Measurements from ENCODE around the gene PUS7L. TPM values are rescaled to one million over a fixed set of nuclear protein-coding genes. Genes with fewer than 3 reads are reported as not detected.

PUS7L gene
- total and polyA plus RNA-seq, 2 of the 13 experiments (the other 11 are each of a cell fraction or from before 2014, with no cell fraction given) = 6.5 to 37.6 TPM

GRCh38 chr12:43805860-43806736, 47.5 kb upstream of the PUS7L start, which contains the start of gene TWF1:
Gene TWF1 (minus strand): TSS chr12:43806317. CDS start chr12:43806245, 72 bp downstream.
- Histone ChIP-seq H3K27me3 (ENCODE audit: control insufficient read depth in 1 of 2, insufficient read depth in 2 of 2, low read length in 2 of 2) (no peaks in the 10 kb centered on the region), H3K79me2 (ENCODE audit: insufficient read depth, low read length) (peaks cover 26% of the 10 kb centered on the region), H3K36me3 (replicated peaks in 1 of 2; ENCODE audit: control insufficient read depth in 1 of 2, insufficient read depth in 2 of 2, low read length in 2 of 2) (peaks cover 0 to 9% of the 10 kb centered on the region in 2 experiments; a peak in 3 of 5 replicates), H3K9ac (ENCODE audit: insufficient read depth, low read depth, low read length) (peak within 1 kb of the TSS; percentile 98), H3K4me3 (replicated peaks in 1 of 3; ENCODE audit: insufficient read depth in 1 of 3, low read depth in 2 of 3, low read length in 3 of 3) (peak within 1 kb of the TSS; percentile 97 to 100 (median 98)), H3K4me1 (ENCODE audit: insufficient read depth, low read length) (peaks cover 26% of the 10 kb centered on the region), H3K27ac (ENCODE audit: extremely low read length, insufficient read depth, low read length) (peak within 1 kb of the TSS; percentile 96), H3K4me2 (ENCODE audit: low read depth, low read length) (peak within 1 kb of the TSS; percentile 85), H2AFZ (ENCODE audit: low read length) (peak within 1 kb of the TSS; percentile 39), H4K20me1 (ENCODE audit: insufficient read depth, low read length) (no peaks in the 10 kb centered on the region), H3K9me3 (ENCODE audit: low read length) (no peaks in the 10 kb centered on the region)
- intact Hi-C loops (cut with micrococcal nuclease; ENCODE audit: unreplicated experiment) (loop anchor here (1.0 to 5.0 kb wide), 4 partner anchors 29 to 76 kb away; partner anchors contain the start of genes IRAK4, PUS7L and TMEM117), in situ Hi-C loops (cut with HindIII; ENCODE audit: extremely low pct_ligation_motif_present, low pct_unique_long_range_greater_than_20kb) (no loop called here)
- CTCF ChIA-PET (ENCODE audit: low intra/inter-chr PET ratio, low total read pairs) = no interaction called here
- no TSS peak for BruUV-seq (replicated peaks)
- POLR2A ChIA-PET = interaction anchor here (0.6 to 3.2 kb wide), 10 partner anchors 9 to 76 kb away, joined by 3 to 17 read pairs (median 6); partner anchors contain the start of genes IRAK4, PUS7L and TMEM117
- peak; percentile 97 for ATAC-seq
- DNase-seq (ENCODE audit: low spot score) = peak; percentile 62
- 0% methylated on average over 9 of the region's 89 CpGs for WGBS (ENCODE audit: low lambda C conversion rate)
- FAIRE-seq = peak; percentile 44
- TF ChIP-seq ZNF383 (CRISPR knock-in tag; IDR thresholded peaks at IDR 0.05; ENCODE audit: borderline replicate concordance) = no peak
- TF ChIP-seq MXD4 (CRISPR knock-in tag; IDR thresholded peaks at IDR 0.05) = no peak; the same call in 1 of the 2 replicates
- peak; percentile 83 for TF ChIP-seq KMT2A (CRISPR knock-in tag; IDR thresholded peaks at IDR 0.05)
- TF ChIP-seq ZNF460 (CRISPR knock-in tag; IDR thresholded peaks at IDR 0.05; ENCODE audit: borderline replicate concordance) = no peak
- TF ChIP-seq ZNF333 (CRISPR knock-in tag; IDR thresholded peaks at IDR 0.05; ENCODE audit: borderline replicate concordance) = no peak
- TF ChIP-seq MIXL1 (CRISPR knock-in tag; IDR thresholded peaks at IDR 0.05) = no peak
- TF ChIP-seq HNF4G (IDR thresholded peaks at IDR 0.05; ENCODE audit: borderline replicate concordance, low read depth, low read length) = no peak
- TF ChIP-seq HNF4G (CRISPR knock-in tag; IDR thresholded peaks at IDR 0.05; ENCODE audit: borderline replicate concordance, low read depth) = no peak
- no peak for TF ChIP-seq SATB2 (CRISPR knock-in tag; IDR thresholded peaks at IDR 0.05)
- no peak for TF ChIP-seq NCOA5 (CRISPR knock-in tag; IDR thresholded peaks at IDR 0.05)
- TF ChIP-seq ZNF589 (CRISPR knock-in tag; conservative IDR thresholded peaks at IDR 0.05) = no peak
- no peak for TF ChIP-seq ZNF329 (CRISPR knock-in tag; IDR thresholded peaks at IDR 0.05; ENCODE audit: low read depth)
- no peak for TF ChIP-seq FUBP1 (CRISPR knock-in tag; IDR thresholded peaks at IDR 0.05; ENCODE audit: borderline replicate concordance)
- TF ChIP-seq RERE (CRISPR knock-in tag; IDR thresholded peaks at IDR 0.05; ENCODE audit: low read depth) = no peak
- TF ChIP-seq BORCS8-MEF2B (CRISPR knock-in tag; IDR thresholded peaks at IDR 0.05) = no peak; the same call in 1 of the 2 replicates
- peak; percentile 77; the same call in 1 of the 2 replicates for TF ChIP-seq SPEN (CRISPR knock-in tag; IDR thresholded peaks at IDR 0.05; ENCODE audit: low read depth)
- TF ChIP-seq RNF2 (conservative IDR thresholded peaks at IDR 0.05; ENCODE audit: low read depth) = no peak

All from HepG2 (cell line).